ENCODE results near the gene DPP7. TPM values are rescaled to one million over a fixed set of nuclear protein-coding genes. Genes with fewer than 3 reads are reported as not detected.

DPP7 gene
- total RNA-seq, 1 experiment from 2014 or later, result 291 TPM

DNA sequence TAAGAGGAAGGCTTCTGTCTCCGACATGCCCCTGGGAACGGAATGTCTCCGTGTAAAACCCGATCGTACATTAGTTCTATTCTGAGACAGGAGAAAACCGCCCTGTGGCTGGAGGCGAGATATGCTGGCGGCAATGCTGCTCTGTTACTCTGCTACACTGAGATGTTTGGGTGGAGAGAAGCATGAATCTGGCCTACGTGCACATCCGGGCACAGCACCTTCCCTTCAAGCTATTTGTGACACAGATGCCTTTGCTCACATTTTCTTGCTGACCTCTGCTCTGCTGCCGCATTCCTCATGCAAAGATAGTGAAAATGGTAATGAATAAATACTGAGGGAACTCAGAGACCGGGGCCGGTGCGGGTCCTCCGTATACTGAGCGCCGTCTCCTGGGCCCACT is 2.2 kb upstream of the DPP7 start:
- ChIA-PET POLR2A (no interaction called here), RAD21 (ENCODE audit: low non-redundant PET in 1 of 2, low total read pairs in 2 of 2, uncharacterized antibody in 2 of 2, unreplicated experiment in 2 of 2) (no interaction called here), CTCF (no interaction called here)
- no peak for DNase-seq (ENCODE audit: low read depth, low spot score)
- BruUV-seq (replicated peaks), result no TSS peak
- Histone ChIP-seq H3K4me2 (ENCODE audit: low read length) (no peak overlapping the region), H3K79me2 (ENCODE audit: insufficient read depth, low read length) (peaks cover 19% of the 10 kb centered on the region), H3K27me3 (ENCODE audit: insufficient read depth, low read length) (no peaks in the 10 kb centered on the region), H3K9me3 (ENCODE audit: control insufficient read depth in 1 of 2, insufficient read depth in 1 of 2, low read depth in 1 of 2, low read length in 2 of 2) (no peaks in the 10 kb centered on the region), H4K20me1 (ENCODE audit: insufficient read depth) (no peaks in the 10 kb centered on the region), H3K27ac (ENCODE audit: low read depth, low read length) (no peak overlapping the region), H3K36me3 (ENCODE audit: control insufficient read depth in 1 of 2, insufficient read depth in 2 of 2, low read length in 2 of 2) (peaks cover 5 to 13% of the 10 kb centered on the region in 2 experiments; a peak in 3 of 4 replicates), H3K9me2 (ENCODE audit: insufficient read depth) (no peaks in the 10 kb centered on the region), H2AFZ (ENCODE audit: low read depth, low read length, poor library complexity, severe bottlenecking) (no peak overlapping the region), H3K4me3 (replicated peaks in 1 of 2; ENCODE audit: low read depth in 1 of 2, low read length in 2 of 2) (no peak overlapping the region), H3K4me1 (ENCODE audit: control insufficient read depth in 1 of 2, insufficient read depth in 2 of 2, low read length in 2 of 2) (peaks cover 4 to 21% of the 10 kb centered on the region in 2 experiments), H3K9ac (ENCODE audit: low read length) (no peak overlapping the region)
- TF ChIP-seq POLR2A (IDR thresholded peaks at IDR 0.05; ENCODE audit: borderline replicate concordance, extremely low read depth, insufficient read depth, insufficient read length) (no peak), POLR2AphosphoS5 (IDR thresholded peaks at IDR 0.05; ENCODE audit: low read depth, low read length) (no peak)
- TF ChIP-seq, protein P1, sequence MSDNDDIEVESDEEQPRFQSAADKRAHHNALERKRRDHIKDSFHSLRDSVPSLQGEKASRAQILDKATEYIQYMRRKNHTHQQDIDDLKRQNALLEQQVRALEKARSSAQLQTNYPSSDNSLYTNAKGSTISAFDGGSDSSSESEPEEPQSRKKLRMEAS (IDR thresholded peaks at IDR 0.05), result no peak
- TF ChIP-seq, protein P2, sequence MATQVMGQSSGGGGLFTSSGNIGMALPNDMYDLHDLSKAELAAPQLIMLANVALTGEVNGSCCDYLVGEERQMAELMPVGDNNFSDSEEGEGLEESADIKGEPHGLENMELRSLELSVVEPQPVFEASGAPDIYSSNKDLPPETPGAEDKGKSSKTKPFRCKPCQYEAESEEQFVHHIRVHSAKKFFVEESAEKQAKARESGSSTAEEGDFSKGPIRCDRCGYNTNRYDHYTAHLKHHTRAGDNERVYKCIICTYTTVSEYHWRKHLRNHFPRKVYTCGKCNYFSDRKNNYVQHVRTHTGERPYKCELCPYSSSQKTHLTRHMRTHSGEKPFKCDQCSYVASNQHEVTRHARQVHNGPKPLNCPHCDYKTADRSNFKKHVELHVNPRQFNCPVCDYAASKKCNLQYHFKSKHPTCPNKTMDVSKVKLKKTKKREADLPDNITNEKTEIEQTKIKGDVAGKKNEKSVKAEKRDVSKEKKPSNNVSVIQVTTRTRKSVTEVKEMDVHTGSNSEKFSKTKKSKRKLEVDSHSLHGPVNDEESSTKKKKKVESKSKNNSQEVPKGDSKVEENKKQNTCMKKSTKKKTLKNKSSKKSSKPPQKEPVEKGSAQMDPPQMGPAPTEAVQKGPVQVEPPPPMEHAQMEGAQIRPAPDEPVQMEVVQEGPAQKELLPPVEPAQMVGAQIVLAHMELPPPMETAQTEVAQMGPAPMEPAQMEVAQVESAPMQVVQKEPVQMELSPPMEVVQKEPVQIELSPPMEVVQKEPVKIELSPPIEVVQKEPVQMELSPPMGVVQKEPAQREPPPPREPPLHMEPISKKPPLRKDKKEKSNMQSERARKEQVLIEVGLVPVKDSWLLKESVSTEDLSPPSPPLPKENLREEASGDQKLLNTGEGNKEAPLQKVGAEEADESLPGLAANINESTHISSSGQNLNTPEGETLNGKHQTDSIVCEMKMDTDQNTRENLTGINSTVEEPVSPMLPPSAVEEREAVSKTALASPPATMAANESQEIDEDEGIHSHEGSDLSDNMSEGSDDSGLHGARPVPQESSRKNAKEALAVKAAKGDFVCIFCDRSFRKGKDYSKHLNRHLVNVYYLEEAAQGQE (IDR thresholded peaks at IDR 0.05; ENCODE audit: low read depth), result no peak
- no peak for ATAC-seq
- intact Hi-C loops (cut with micrococcal nuclease), result no loop called here

DNA sequence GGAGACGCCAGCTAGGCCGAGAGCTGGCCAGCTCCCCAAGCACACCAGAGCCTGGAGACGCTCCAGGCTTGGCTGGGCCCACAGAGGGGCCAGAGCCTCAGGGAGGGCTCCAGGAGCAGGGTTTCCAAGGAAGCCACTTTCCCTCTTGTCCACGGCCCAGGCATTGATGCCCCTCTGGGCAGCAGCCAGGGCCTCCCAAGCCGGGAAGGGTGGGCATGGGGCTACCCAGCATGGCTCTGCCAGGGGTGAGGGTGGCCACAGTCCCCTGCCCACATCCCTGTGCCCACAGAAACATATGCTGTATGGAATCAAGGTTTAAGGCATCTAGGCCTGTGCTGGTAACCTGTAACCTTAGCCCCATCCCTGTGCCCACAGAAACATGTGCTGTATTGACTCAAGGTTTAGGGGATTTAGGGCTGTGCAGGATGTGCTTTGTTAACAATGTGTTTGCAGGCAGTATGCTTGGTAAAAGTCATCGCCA is 1.5 kb upstream of the DPP7 start:
- ChIA-PET CTCF (no interaction called here), RAD21 (ENCODE audit: low non-redundant PET in 1 of 2, low total read pairs in 2 of 2, uncharacterized antibody in 2 of 2, unreplicated experiment in 2 of 2) (no interaction called here), POLR2A (interaction anchor here (2.0 kb wide), 1 partner anchor 125 kb away, joined by 5 read pairs; the partner anchor contains the start of gene TUBB4B)
- Histone ChIP-seq H4K20me1 (ENCODE audit: insufficient read depth) (no peaks in the 10 kb centered on the region), H3K9me2 (ENCODE audit: insufficient read depth) (no peaks in the 10 kb centered on the region), H3K79me2 (ENCODE audit: insufficient read depth, low read length) (peaks cover 19% of the 10 kb centered on the region), H3K4me3 (replicated peaks in 1 of 2; ENCODE audit: low read depth in 1 of 2, low read length in 2 of 2) (no peak overlapping the region), H3K36me3 (ENCODE audit: control insufficient read depth in 1 of 2, insufficient read depth in 2 of 2, low read length in 2 of 2) (peaks cover 6 to 18% of the 10 kb centered on the region in 2 experiments; a peak in 3 of 4 replicates), H3K4me2 (ENCODE audit: low read length) (no peak overlapping the region), H3K4me1 (ENCODE audit: control insufficient read depth in 1 of 2, insufficient read depth in 2 of 2, low read length in 2 of 2) (peaks cover 4 to 19% of the 10 kb centered on the region in 2 experiments), H3K27me3 (ENCODE audit: insufficient read depth, low read length) (no peaks in the 10 kb centered on the region), H2AFZ (ENCODE audit: low read depth, low read length, poor library complexity, severe bottlenecking) (no peak overlapping the region), H3K9ac (ENCODE audit: low read length) (no peak overlapping the region), H3K9me3 (ENCODE audit: control insufficient read depth in 1 of 2, insufficient read depth in 1 of 2, low read depth in 1 of 2, low read length in 2 of 2) (no peaks in the 10 kb centered on the region), H3K27ac (ENCODE audit: low read depth, low read length) (no peak overlapping the region; the same call in 1 of the 2 replicates)
- DNase-seq (ENCODE audit: low read depth, low spot score) (no peak), ATAC-seq (no peak)
- intact Hi-C loops (cut with micrococcal nuclease), result no loop called here
- no TSS peak for BruUV-seq (replicated peaks)
- no peak for TF ChIP-seq RAD21 (IDR thresholded peaks at IDR 0.05; ENCODE audit: low read depth)
- no peak for TF ChIP-seq SIN3A (IDR thresholded peaks at IDR 0.05; ENCODE audit: low read depth)
- TF ChIP-seq, protein P3, sequence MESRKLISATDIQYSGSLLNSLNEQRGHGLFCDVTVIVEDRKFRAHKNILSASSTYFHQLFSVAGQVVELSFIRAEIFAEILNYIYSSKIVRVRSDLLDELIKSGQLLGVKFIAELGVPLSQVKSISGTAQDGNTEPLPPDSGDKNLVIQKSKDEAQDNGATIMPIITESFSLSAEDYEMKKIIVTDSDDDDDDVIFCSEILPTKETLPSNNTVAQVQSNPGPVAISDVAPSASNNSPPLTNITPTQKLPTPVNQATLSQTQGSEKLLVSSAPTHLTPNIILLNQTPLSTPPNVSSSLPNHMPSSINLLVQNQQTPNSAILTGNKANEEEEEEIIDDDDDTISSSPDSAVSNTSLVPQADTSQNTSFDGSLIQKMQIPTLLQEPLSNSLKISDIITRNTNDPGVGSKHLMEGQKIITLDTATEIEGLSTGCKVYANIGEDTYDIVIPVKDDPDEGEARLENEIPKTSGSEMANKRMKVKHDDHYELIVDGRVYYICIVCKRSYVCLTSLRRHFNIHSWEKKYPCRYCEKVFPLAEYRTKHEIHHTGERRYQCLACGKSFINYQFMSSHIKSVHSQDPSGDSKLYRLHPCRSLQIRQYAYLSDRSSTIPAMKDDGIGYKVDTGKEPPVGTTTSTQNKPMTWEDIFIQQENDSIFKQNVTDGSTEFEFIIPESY (IDR thresholded peaks at IDR 0.05; ENCODE audit: extremely low read depth, insufficient replicate concordance, low read length), result no peak
- no peak for TF ChIP-seq ZFX (IDR thresholded peaks at IDR 0.05)
- TF ChIP-seq, protein P4, sequence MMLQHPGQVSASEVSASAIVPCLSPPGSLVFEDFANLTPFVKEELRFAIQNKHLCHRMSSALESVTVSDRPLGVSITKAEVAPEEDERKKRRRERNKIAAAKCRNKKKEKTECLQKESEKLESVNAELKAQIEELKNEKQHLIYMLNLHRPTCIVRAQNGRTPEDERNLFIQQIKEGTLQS (IDR thresholded peaks at IDR 0.05), result no peak
- no peak for TF ChIP-seq ELF1 (IDR thresholded peaks at IDR 0.05; ENCODE audit: borderline replicate concordance, low read depth)
- no peak for TF ChIP-seq CBX3 (IDR thresholded peaks at IDR 0.05; ENCODE audit: low read depth)
- TF ChIP-seq EZH2phosphoT487 (IDR thresholded peaks at IDR 0.05; ENCODE audit: borderline replicate concordance), result no peak
- TF ChIP-seq SRF (IDR thresholded peaks at IDR 0.05; ENCODE audit: low read depth), result no peak
